Thymus (tissue), 11 donors: ENCODE data around the gene ALCAM. TPM values are rescaled to one million over a fixed set of nuclear protein-coding genes. Genes with fewer than 3 reads are reported as not detected.

Experiments used
- DNase-seq, 9 donors: peaks; one replicate each; pipeline ENCODE4 v3.0.0-alpha.2; 2013; ENCODE audit warnings: low spot score in 9 of 9, low read depth in 6 of 9, missing footprints in 1 of 9
- H3K27ac ChIP-seq, 2 donors: one replicate each; pipeline ENCODE4 v1.5.1; 2013; ENCODE audit warnings: control low read depth in 1 of 2, low read depth in 1 of 2, low read length in 1 of 2, mild to moderate bottlenecking in 1 of 2, moderate library complexity in 1 of 2
- H3K27me3 ChIP-seq, 2 donors: one replicate each; pipeline ENCODE4 v1.5.1; 2013; ENCODE audit warnings: low read length in 1 of 2; ENCODE audit not compliant: control insufficient read depth in 2 of 2, insufficient read depth in 1 of 2
- H3K36me3 ChIP-seq, 2 donors: one replicate each; pipeline ENCODE4 v1.5.1; 2013; ENCODE audit warnings: low read length in 1 of 2, mild to moderate bottlenecking in 1 of 2, moderate library complexity in 1 of 2; ENCODE audit not compliant: control insufficient read depth in 2 of 2, insufficient read depth in 2 of 2
- H3K4me1 ChIP-seq, 2 donors: one replicate each; pipeline ENCODE4 v1.5.1; 2013; ENCODE audit warnings: low read length in 2 of 2; ENCODE audit not compliant: control insufficient read depth in 2 of 2, insufficient read depth in 2 of 2
- H3K4me3 ChIP-seq, 2 donors: one replicate each; pipeline ENCODE4 v1.5.1; 2013; ENCODE audit warnings: low read length in 2 of 2, control low read depth in 1 of 2, mild to moderate bottlenecking in 1 of 2
- H3K9me3 ChIP-seq, 2 donors: one replicate each; pipeline ENCODE4 v1.5.1; 2013; ENCODE audit warnings: low read length in 1 of 2, mild to moderate bottlenecking in 1 of 2; ENCODE audit not compliant: control insufficient read depth in 2 of 2, insufficient read depth in 1 of 2
- WGBS: extraction: QIAGEN DNeasy Blood & Tissue Kit; methylation state at CpG from one replicate; pipeline ENCODE4 v1.1.7; 2013; 5-methylcytosine and 5-hydroxymethylcytosine counted together
- polyA plus RNA-seq: library from polyadenylated mRNA; stranded (reverse); fragments of 200-250 nt; gene quantifications from one replicate; pipeline ENCODE4 v1.2.3, GENCODE V29; 2013
- total RNA-seq: library from RNA; stranded (reverse); fragments of 120-200 nt; gene quantifications from one replicate; pipeline ENCODE4 v1.2.4, GENCODE V29; 2013
- donor health status: healthy.

Gene ALCAM
- total and polyA plus RNA-seq, 2 donors = 28.4 to 38.3 TPM

- Histone ChIP-seq H3K27me3 (no peaks in the 10 kb centered on the region), H3K4me3 (no peak overlapping the region), H3K4me1 (no peaks in the 10 kb centered on the region), H3K9me3 (no peaks in the 10 kb centered on the region), H3K27ac (no peak overlapping the region), H3K36me3 (no peaks in the 10 kb centered on the region)
- 98% methylated on average over 2 of the region's 2 CpGs for WGBS
- no peak for DNase-seq
Measured at GRCh38 chr3:105502333-105502732, 135.6 kb downstream of the ALCAM start.

GRCh38 chr3:105503191-105503593, 136.5 kb downstream of the ALCAM start:
- H3K9me3 ChIP-seq = no peaks in the 10 kb centered on the region
- H3K27ac ChIP-seq = no peak overlapping the region
- 97% methylated on average over 3 of the region's 3 CpGs for whole genome bisulfite sequencing
- no peaks in the 10 kb centered on the region for H3K4me1 ChIP-seq
- no peak overlapping the region for H3K4me3 ChIP-seq
- no peaks in the 10 kb centered on the region for H3K27me3 ChIP-seq
- DNase-seq = no peak
- no peaks in the 10 kb centered on the region for H3K36me3 ChIP-seq

- no peaks in the 10 kb centered on the region for H3K36me3 ChIP-seq
- no peak overlapping the region for H3K4me3 ChIP-seq
- DNase-seq = no peak
- no peak overlapping the region for H3K27ac ChIP-seq
- WGBS = 97% methylated on average over 13 of the region's 13 CpGs
- H3K27me3 ChIP-seq = no peaks in the 10 kb centered on the region
- no peaks in the 10 kb centered on the region for H3K9me3 ChIP-seq
- H3K4me1 ChIP-seq = no peaks in the 10 kb centered on the region
Measured at GRCh38 chr3:105504440-105504951, 137.8 kb downstream of the ALCAM start.

GRCh38 chr3:105505170-105505569, 138.5 kb downstream of the ALCAM start:
- DNase-seq = no peak
- WGBS = 81% methylated on average over 5 of the region's 5 CpGs
- H3K9me3 ChIP-seq = no peaks in the 10 kb centered on the region
- H3K4me1 ChIP-seq = no peaks in the 10 kb centered on the region
- H3K36me3 ChIP-seq = no peaks in the 10 kb centered on the region
- no peak overlapping the region for H3K27ac ChIP-seq
- H3K4me3 ChIP-seq = no peak overlapping the region
- no peaks in the 10 kb centered on the region for H3K27me3 ChIP-seq

DNA sequence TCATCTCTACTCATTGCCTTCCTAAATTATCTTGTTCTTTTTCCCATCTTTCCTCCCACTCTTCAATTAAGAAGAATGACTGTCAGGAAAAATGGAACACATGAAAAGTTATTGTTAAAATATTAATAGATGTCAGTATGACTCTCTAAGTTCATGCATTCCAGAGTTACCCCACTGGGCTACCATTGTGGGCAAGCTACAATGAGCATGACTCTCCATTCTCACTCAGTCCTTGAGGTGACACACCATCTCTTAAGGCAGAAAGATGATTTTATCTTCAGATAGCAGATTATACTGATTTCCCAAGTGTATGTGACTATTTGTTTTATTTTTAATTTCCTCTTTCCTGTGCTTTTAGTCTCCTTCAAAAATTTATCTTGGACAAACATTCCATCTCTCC, 144.3 kb downstream of the ALCAM start:
- no peak for DNase-seq
- H3K27ac ChIP-seq = no peak overlapping the region
- no peak overlapping the region for H3K4me3 ChIP-seq
- H3K27me3 ChIP-seq = no peaks in the 10 kb centered on the region
- no peaks in the 10 kb centered on the region for H3K36me3 ChIP-seq
- H3K9me3 ChIP-seq = no peaks in the 10 kb centered on the region
- H3K4me1 ChIP-seq = no peaks in the 10 kb centered on the region

GRCh38 chr3:105512061-105512460, 145.4 kb downstream of the ALCAM start:
- Histone ChIP-seq H3K4me3 (no peak overlapping the region), H3K9me3 (no peaks in the 10 kb centered on the region), H3K27me3 (no peaks in the 10 kb centered on the region), H3K36me3 (no peaks in the 10 kb centered on the region), H3K27ac (no peak overlapping the region), H3K4me1 (no peaks in the 10 kb centered on the region)
- WGBS = 92% methylated on average over 1 of the region's 1 CpG
- no peak for DNase-seq

DNA sequence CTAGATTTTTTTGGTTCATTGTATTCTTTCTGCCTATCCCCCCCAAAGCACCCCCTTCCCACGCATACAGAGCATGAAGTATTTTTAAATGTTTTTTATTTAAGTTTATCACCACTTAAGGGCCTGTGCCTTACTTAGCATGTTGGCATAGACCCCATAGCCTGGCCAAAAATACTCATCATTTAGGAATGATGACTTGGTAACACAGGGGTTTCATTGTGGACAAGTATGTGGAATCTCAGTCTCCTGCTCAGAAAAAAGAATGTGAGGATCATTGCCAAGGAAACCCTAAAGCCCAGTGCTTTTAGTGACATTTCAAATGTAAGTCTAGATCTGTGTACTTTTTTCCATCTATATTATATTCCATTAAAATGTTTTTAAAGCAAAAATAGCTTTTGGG, 146.3 kb downstream of the ALCAM start:
- Histone ChIP-seq H3K27me3 (no peaks in the 10 kb centered on the region), H3K4me3 (no peak overlapping the region)

DNA sequence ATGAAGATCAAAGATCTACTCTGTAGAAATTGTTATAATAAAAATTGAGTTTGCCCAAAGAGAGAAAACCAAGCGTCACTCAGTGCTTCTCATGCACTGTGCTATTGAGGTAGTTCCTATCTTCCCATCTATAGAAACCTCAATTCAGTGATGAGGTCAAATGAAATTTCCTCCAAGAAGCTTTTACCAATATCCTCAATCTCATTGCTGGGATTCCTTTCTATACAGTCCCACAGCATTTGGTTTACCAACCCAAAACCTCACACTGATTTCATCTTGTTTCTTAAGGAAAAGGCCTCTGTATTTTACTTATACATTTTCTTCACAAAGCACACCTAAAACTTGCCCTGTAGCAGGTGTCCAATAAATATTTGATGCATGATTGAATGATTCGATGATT, 147.2 kb downstream of the ALCAM start:
- 97% methylated on average over 2 of the region's 2 CpGs for WGBS
- Histone ChIP-seq H3K36me3 (no peaks in the 10 kb centered on the region), H3K4me1 (no peaks in the 10 kb centered on the region), H3K9me3 (no peaks in the 10 kb centered on the region), H3K27me3 (no peaks in the 10 kb centered on the region), H3K27ac (no peak overlapping the region), H3K4me3 (no peak overlapping the region)
- no peak for DNase-seq

More for the DNA sequence above, 146.3 kb downstream of the ALCAM start:
- Histone ChIP-seq H3K27ac (no peak overlapping the region), H3K4me1 (no peaks in the 10 kb centered on the region), H3K36me3 (no peaks in the 10 kb centered on the region), H3K9me3 (no peaks in the 10 kb centered on the region)
- no peak for DNase-seq
- 95% methylated on average over 1 of the region's 1 CpG for WGBS

GRCh38 chr3:105515372-105515771, 148.7 kb downstream of the ALCAM start:
- Histone ChIP-seq H3K36me3 (no peaks in the 10 kb centered on the region), H3K4me3 (no peak overlapping the region)
- 96% methylated on average over 2 of the region's 2 CpGs for WGBS

DNA sequence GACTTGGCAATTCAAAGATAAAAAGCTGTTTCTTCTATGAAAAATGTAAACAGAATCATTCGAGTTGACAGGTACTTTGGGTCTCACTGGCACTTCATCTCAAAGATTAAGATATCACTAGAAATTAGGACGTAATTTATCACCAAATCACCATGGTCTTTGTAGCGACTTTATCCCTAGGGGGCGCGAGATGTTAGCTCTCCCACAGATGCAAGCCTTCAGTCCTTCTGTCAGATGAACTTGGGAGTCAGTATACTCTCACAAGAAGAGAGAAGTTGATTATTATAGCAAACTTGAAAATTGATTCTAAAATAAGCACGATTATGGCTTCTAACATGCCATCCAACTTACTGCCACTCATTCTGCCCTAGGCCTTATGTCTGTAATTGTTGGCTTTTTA, 150.3 kb downstream of the ALCAM start:
- no peaks in the 10 kb centered on the region for H3K9me3 ChIP-seq
- WGBS = 91% methylated on average over 6 of the region's 6 CpGs
- DNase-seq = no peak
- no peaks in the 10 kb centered on the region for H3K36me3 ChIP-seq
- H3K4me3 ChIP-seq = no peak overlapping the region
- no peaks in the 10 kb centered on the region for H3K27me3 ChIP-seq
- H3K27ac ChIP-seq = no peak overlapping the region
- H3K4me1 ChIP-seq = no peaks in the 10 kb centered on the region

More at GRCh38 chr3:105515372-105515771, 148.7 kb downstream of the ALCAM start:
- Histone ChIP-seq H3K27ac (no peak overlapping the region), H3K9me3 (no peaks in the 10 kb centered on the region), H3K27me3 (no peaks in the 10 kb centered on the region), H3K4me1 (no peaks in the 10 kb centered on the region)
- no peak for DNase-seq
